ENCODE results near the gene AAR2. TPM values are rescaled to one million over a fixed set of nuclear protein-coding genes. Genes with fewer than 3 reads are reported as not detected.

The AAR2 gene
- total RNA-seq, 1 experiment from 2014 or later: 36.9 TPM

- no peak overlapping the region for H2BK5ac ChIP-seq (ENCODE audit: insufficient read length, low read length)
- no peak overlapping the region for H4K8ac ChIP-seq (replicated peaks; ENCODE audit: insufficient read length, low read depth, low read length)
- no peak overlapping the region for H2BK20ac ChIP-seq (ENCODE audit: low read depth, low read length, poor library complexity, severe bottlenecking)
- no peaks in the 10 kb centered on the region for H3K27me3 ChIP-seq (ENCODE audit: insufficient read depth, low read length)
- no peaks in the 10 kb centered on the region for H3K9me3 ChIP-seq (ENCODE audit: control insufficient read depth, low read depth, low read length)
- no CpG with 5 or more reads among the region's 4 CpGs for WGBS (ENCODE audit: extremely low coverage, insufficient read length, low lambda C conversion rate)
- H3K27ac ChIP-seq (ENCODE audit: insufficient read length, low read depth, low read length): no peak overlapping the region
- no peak overlapping the region for H3K4ac ChIP-seq (ENCODE audit: low read depth, low read length)
- H3K23me2 ChIP-seq (ENCODE audit: insufficient read length, low read depth, low read length, poor library complexity, severe bottlenecking): no peaks in the 10 kb centered on the region
- H3K9me3 Mint-ChIP-seq: no peaks in the 10 kb centered on the region
- H4K91ac ChIP-seq (ENCODE audit: insufficient read length, low read depth, low read length): no peak overlapping the region
- no peak for DNase-seq
- H3K9ac ChIP-seq (ENCODE audit: extremely low read depth, insufficient read length, low read length): no peak overlapping the region
- H3K27me3 Mint-ChIP-seq (ENCODE audit: low read depth): no peaks in the 10 kb centered on the region
- no peak overlapping the region for H3K23ac ChIP-seq (ENCODE audit: insufficient read length, low read depth, low read length)
- no peak overlapping the region for H3K14ac ChIP-seq (ENCODE audit: insufficient read depth, low read length)
- H3K4me2 ChIP-seq (ENCODE audit: insufficient read depth, insufficient read length, low read length): no peak overlapping the region
- no peak overlapping the region for H3K18ac ChIP-seq (ENCODE audit: insufficient read length, low read depth, low read length)
- H3K4me3 Mint-ChIP-seq: no peak overlapping the region
- H2BK15ac ChIP-seq (ENCODE audit: low read depth, low read length): no peak overlapping the region
- H2BK12ac ChIP-seq (ENCODE audit: insufficient read length, low read depth, low read length): no peak overlapping the region
- H2AK5ac ChIP-seq (ENCODE audit: insufficient read length, low read length): no peak overlapping the region
- no peaks in the 10 kb centered on the region for H4K20me1 ChIP-seq (ENCODE audit: control insufficient read depth, insufficient read depth, insufficient read length)
- H3K79me2 ChIP-seq (ENCODE audit: insufficient read depth, low read length): 0 out of 2 replicates have a peak, but pooled peaks cover 1% of the 10 kb centered on the region
- H3K56ac ChIP-seq (ENCODE audit: insufficient read length, low read depth, low read length): no peak overlapping the region
- no peak overlapping the region for H2AFZ ChIP-seq (ENCODE audit: low read length)
- H3K36me3 Mint-ChIP-seq (ENCODE audit: insufficient read depth in 1 of 3, low read depth in 3 of 3): peaks cover 13 to 59% (median 46%) of the 10 kb centered on the region in 3 experiments; a peak in 6 of 7 replicates
- H3K4me1 ChIP-seq (ENCODE audit: insufficient read depth, low read length): 0 out of 2 replicates have a peak, but pooled peaks cover 5% of the 10 kb centered on the region
- no peaks in the 10 kb centered on the region for H3K79me1 ChIP-seq (ENCODE audit: insufficient read depth, low read depth, low read length, poor library complexity, severe bottlenecking)
- no peak for TF ChIP-seq CTCF (conservative IDR thresholded peaks at IDR 0.05)
- no peak overlapping the region for H3T11ph ChIP-seq (ENCODE audit: low read length)
- peaks cover 4% of the 10 kb centered on the region in 2 experiments; a peak in 3 of 4 replicates for H3K4me1 Mint-ChIP-seq
- H3K27ac Mint-ChIP-seq: no peak overlapping the region
- H2BK120ac ChIP-seq (ENCODE audit: low read depth, low read length, poor library complexity, severe bottlenecking): no peak overlapping the region
- no peak overlapping the region for H4K5ac ChIP-seq (ENCODE audit: insufficient read length, low read depth, low read length)
Observed at GRCh38 chr20:36248836-36249235, 12.6 kb downstream of the AAR2 start.

Measured in H9 (cell line).